Activated T-helper 9 cell treated with anti-CD3 and anti-CD28 coated beads, Interleukin-2, amount 50 U/mL, for 16 hours (primary cell): ENCODE data around the gene PDHX.
"Not testable (repeated sequence)": the region's sequence is repeated elsewhere in the genome, so short reads cannot be mapped to it uniquely, and the experiment has no call there.

Experiments used
- DNase-seq: peaks from one replicate; pipeline ENCODE4 v3.0.0-alpha.2; 2020; ENCODE audit warnings: low read depth

The PDHX gene

GRCh38 chr11:34916015-34916842 is at the start of gene PDHX, which contains the start of gene APIP:
TSS of gene PDHX (plus strand) at chr11:34916618. CDS start at chr11:34916656, 38 bp downstream.
TSS of gene APIP (minus strand) at chr11:34916379. CDS start at chr11:34916284, 95 bp downstream.
- peak; percentile 98 for DNase-seq

GRCh38 chr11:34869425-34869824 is 47.0 kb upstream of the PDHX start:
- no peak for DNase-seq

GRCh38 chr11:34870548-34871196 is 45.7 kb upstream of the PDHX start:
- DNase-seq = no peak

- no peak for DNase-seq
Measured at GRCh38 chr11:34874202-34874601, 42.2 kb upstream of the PDHX start.

GRCh38 chr11:34877375-34877975 is 38.9 kb upstream of the PDHX start:
- no peak for DNase-seq

GRCh38 chr11:34881900-34882299 is 34.5 kb upstream of the PDHX start:
- DNase-seq = no peak

GRCh38 chr11:34886609-34887008 is 29.8 kb upstream of the PDHX start:
- DNase-seq = no peak

GRCh38 chr11:34887260-34887659 is 29.2 kb upstream of the PDHX start:
- DNase-seq = no peak

- DNase-seq = no peak
Measured at GRCh38 chr11:34890089-34890488, 26.3 kb upstream of the PDHX start.

GRCh38 chr11:34890812-34891211 is 25.6 kb upstream of the PDHX start:
- DNase-seq = no peak

GRCh38 chr11:34891611-34892010 is 24.8 kb upstream of the PDHX start:
- DNase-seq = no peak

GRCh38 chr11:34893416-34893815 is 23.0 kb upstream of the PDHX start:
- DNase-seq = no peak

- not testable (repeated sequence) for DNase-seq
Measured at GRCh38 chr11:34896191-34896590, 20.2 kb upstream of the PDHX start.

GRCh38 chr11:34897171-34897870 is 19.1 kb upstream of the PDHX start:
- DNase-seq = no peak

- DNase-seq = no peak
Measured at GRCh38 chr11:34898474-34898873, 17.9 kb upstream of the PDHX start.

- DNase-seq = no peak
Measured at GRCh38 chr11:34899633-34900016, 16.8 kb upstream of the PDHX start.

- no peak for DNase-seq
Measured at GRCh38 chr11:34904421-34904955, 11.9 kb upstream of the PDHX start.

- no peak for DNase-seq
Measured at GRCh38 chr11:34905666-34906065, 10.8 kb upstream of the PDHX start.

- no peak for DNase-seq
Measured at GRCh38 chr11:34907934-34908593, 8.4 kb upstream of the PDHX start.

GRCh38 chr11:34909415-34909814 is 7.0 kb upstream of the PDHX start:
- DNase-seq = no peak

GRCh38 chr11:34909955-34910354 is 6.5 kb upstream of the PDHX start:
- DNase-seq = no peak

- no peak for DNase-seq
Measured at GRCh38 chr11:34910817-34911216, 5.6 kb upstream of the PDHX start.
